GM10847 (cell line): ENCODE data around the gene SCARF1.

Source experiments
- POLR2A ChIP-seq: IDR thresholded peaks from 2 replicates; pipeline ENCODE4 v1.6.1; 2011; ENCODE audit not compliant: insufficient read length; ENCODE audit errors: extremely low read depth

The SCARF1 gene

DNA sequence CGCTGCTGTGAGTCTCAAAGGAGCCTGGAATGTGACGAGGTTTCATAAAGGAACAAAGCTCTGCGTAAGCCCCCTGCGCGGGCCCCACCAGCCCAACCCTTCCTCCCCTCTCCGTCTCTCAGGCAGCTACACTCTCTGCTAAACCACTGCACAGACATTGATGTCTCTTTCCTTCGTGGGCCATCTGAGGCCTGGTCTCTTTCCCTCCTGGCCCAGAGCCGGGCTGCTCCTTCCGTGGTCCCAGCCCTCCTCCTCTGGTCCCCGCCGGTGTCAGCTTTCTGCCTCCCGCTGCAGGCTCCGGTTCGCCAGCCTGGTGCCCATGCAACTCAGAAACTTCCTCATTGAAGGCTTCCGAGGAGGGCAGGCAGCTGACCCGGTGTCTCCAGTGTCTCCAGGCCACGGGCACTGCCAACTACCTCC is 7.4 kb downstream of the SCARF1 start:
- TF ChIP-seq POLR2A, result no peak

DNA sequence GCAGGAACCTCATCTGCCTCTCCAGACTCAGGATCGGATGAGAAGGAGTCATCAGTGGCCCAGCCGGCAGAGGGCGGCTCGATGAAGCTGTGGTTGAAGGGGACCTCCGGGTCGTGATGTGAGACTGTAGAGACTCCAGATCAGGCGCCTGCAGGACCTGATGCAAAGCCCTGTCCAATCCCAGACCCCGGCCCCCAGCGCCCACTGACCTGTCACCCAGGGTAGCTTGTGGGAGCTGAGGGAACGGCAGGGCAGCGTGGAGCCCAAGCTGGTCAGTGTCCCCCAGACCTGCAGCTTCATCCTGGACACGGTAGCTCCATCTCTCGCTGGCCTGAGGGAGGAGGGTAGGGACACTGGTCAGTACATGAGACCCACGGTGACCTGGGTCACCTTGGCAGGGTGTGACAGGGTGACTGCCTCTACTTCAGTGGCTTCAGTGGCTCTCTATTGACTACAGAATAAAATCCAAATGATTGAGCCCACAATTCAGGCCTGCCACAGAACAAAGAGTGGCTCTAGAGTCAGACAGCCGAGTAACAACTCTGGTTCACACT is 8.7 kb downstream of the SCARF1 start:
- no peak for TF ChIP-seq POLR2A

- TF ChIP-seq POLR2A, result no peak
Measured at GRCh38 chr17:1635675-1636465, 9.7 kb downstream of the SCARF1 start.

DNA sequence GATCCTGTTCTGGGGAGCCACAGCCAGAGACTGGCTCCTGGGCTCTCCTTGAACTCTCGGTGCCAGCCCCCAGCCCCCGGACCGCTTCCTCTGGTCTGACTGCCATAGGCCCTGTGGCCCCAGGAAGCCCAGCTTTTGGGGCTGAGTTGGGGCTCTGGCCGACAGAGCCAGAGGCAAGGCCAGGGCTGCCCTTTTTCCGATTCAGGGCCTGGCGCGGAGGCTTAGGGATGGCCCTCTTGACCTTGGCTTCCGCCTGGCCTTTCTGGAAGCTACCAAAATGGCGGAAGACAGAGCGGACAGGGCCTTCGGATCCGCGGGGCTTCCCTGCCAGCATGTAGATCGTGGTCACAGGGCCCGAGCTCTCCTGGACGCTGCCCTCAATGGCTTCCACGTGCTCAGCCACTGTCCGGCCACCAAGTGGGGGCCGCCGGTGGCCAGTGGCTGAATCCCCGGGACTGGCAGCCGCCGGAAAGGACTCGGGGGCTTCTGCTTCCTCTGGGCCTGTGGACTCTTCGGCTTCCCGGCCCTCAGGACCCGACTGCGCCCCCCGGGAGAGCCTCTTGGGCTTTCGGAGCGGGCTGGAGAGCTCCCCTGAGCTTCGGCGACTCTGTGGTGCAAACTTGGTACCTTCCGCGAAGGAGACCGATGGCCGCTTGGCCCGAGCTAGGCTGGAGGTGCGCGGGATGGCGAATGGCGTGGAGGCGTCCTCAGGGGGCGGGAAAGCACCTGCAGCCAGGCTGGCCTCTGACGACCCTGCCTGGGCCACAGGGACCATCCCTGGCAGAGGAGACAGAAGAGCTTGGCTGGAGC is 10.5 kb downstream of the SCARF1 start:
- TF ChIP-seq POLR2A, result no peak

- no peak for TF ChIP-seq POLR2A
Measured at GRCh38 chr17:1630662-1631061, 14.9 kb downstream of the SCARF1 start.

- TF ChIP-seq POLR2A, result no peak
Measured at GRCh38 chr17:1629504-1630310, 15.8 kb downstream of the SCARF1 start.

DNA sequence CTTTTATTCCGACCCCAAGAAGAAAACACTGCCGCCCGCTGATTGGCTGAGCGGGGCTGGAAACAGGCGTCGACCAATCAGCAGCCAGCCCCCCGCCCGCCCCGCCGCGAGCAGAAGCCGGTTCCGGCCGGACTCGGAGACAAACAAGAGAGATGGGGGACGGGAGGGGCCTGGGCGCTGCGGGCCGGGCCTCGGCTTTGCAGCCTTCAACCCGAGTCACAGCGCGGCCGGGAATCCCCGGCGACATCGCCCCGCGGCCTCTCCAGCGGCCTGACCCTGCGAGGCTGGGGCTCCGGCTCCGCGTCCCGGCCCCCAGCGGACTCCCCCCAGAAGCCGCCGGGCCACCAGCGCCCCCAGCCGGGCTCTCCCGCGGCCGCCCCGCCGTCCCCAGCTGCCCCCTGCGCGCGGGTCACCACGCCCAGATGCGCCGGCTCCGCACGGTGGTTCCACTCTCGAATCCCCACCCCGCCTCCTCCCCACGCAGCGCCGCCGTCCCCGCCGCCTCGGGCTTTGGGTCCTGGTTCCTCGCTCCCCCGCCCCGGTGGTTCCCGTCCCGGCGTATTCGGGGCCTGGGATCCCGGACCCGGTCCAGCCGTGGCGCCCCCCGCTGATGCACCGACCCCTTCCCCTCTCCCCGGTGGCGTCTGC is 16.6 kb downstream of the SCARF1 start:
- TF ChIP-seq POLR2A, result no peak

- peak; percentile 18 for TF ChIP-seq POLR2A
Measured at GRCh38 chr17:1627982-1628855, 17.3 kb downstream of the SCARF1 start, which contains the start of gene SLC43A2. Gene SLC43A2 (minus strand): TSS chr17:1628834. CDS start chr17:1627874, 960 bp downstream.

GRCh38 chr17:1627182-1627981 is 18.1 kb downstream of the SCARF1 start:
- TF ChIP-seq POLR2A, result no peak

DNA sequence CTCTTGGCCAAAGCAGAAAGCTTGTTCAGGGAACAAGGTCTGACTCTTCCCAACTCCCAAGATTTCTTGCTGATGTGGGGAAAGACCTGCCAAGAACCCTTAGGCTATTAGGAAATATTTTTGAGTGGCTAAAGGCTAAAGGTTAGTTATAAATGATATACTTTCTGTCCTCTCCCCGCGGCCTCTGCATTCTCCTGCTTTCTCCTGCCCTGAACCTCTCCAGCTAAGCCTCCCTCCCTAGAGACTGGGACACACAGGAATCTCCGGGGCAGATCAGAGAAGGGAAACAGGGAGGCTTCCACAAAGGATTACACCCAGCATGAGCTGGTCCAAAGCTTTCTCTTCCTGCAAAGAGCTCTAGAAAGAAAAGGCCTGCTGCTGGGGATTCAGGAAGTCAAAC is 19.2 kb downstream of the SCARF1 start:
- no peak for TF ChIP-seq POLR2A

DNA sequence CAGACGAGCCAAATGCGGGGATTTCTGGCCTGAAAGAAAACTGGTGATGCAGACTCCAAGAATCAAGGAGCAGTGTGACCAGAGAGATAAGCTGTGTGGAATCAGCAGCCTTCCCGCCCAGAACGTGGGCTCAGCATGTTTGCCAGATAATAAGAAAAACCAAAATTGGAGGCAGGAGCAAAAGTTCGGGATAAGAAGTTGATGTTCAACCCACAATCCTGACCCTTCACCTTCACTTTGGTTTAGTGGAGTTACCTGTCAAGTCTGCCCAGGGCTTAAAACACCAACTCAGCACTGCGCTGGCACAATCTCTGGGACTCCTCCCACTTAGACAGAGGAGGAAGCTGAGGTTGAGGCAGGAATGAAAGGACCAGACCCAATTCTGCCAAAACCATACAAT is 20.0 kb downstream of the SCARF1 start:
- no peak for TF ChIP-seq POLR2A

DNA sequence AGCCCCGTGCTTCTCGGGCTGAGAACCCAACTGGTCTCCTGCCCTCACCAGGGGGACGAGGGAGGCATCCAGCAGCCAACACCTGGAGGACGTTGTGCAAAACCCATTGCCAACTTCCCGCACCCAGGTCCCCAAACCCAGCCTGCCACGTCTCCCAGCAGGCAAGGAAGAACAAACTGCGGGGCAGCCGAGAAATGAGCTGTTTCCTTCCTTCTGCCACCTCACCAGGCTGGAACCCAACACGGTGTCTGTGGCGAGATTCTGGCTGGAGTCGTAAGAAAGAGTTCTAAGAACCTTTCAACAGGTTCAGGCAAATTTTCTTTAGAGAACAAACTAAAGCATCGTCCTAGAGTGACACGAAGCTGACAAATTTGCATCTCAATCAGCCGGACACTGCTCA is 20.5 kb downstream of the SCARF1 start:
- no peak for TF ChIP-seq POLR2A

DNA sequence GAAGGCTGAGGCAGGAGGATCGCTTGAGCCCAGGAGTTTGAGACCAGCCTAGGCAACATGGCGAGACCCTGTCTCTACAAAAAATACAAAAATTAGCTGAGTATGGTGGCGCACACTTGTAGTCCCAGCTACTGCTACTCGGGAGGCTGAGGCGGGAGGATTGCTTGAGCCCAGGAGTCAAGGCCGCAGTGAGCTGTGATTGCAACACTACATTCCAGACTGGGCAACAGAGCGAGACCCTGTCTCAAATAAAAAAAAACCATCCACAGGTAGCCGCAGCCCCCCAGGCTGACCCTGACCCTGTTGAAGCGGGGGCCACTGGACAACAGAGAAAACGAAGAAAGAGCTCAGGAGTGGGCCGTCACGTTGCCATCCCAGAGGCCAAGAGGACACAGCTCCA is 20.9 kb downstream of the SCARF1 start:
- TF ChIP-seq POLR2A, result no peak
